HG03025 (cell line): ENCODE results near the gene PLAU.
"Not testable (repeated sequence)": the region's sequence is repeated elsewhere in the genome, so short reads cannot be mapped to it uniquely, and the experiment has no call there.

ENCODE experiments used
- ATAC-seq: cut with Tn5 transposase; IDR thresholded peaks from one replicate; pipeline ENCODE4 v1.9.1; 2021; ENCODE audit warnings: mild to moderate bottlenecking, moderate library complexity; ENCODE audit not compliant: unreplicated experiment, low FRiP score

The PLAU gene

GRCh38 chr10:73895381-73895780 is 15.6 kb upstream of the PLAU start:
- not testable (repeated sequence) for ATAC-seq

DNA sequence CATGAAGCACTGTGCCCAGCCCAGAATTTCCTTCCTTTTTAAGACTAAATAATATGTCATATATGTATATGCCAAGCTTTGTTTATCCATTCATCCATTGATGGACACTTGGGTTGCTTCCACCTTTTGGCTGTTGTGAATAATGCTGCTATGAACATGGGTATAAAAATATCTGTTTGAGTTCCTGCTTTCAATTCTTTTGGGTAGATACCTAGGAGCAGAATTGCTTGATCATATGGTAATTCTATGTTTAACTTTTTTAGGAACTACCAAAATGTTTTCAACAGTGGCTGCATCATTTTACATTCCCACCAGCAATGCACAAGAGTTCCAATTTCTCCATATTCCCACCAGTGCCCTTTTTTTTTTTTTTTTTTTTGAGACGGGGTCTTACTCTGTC is 13.2 kb upstream of the PLAU start:
- no peak for ATAC-seq

DNA sequence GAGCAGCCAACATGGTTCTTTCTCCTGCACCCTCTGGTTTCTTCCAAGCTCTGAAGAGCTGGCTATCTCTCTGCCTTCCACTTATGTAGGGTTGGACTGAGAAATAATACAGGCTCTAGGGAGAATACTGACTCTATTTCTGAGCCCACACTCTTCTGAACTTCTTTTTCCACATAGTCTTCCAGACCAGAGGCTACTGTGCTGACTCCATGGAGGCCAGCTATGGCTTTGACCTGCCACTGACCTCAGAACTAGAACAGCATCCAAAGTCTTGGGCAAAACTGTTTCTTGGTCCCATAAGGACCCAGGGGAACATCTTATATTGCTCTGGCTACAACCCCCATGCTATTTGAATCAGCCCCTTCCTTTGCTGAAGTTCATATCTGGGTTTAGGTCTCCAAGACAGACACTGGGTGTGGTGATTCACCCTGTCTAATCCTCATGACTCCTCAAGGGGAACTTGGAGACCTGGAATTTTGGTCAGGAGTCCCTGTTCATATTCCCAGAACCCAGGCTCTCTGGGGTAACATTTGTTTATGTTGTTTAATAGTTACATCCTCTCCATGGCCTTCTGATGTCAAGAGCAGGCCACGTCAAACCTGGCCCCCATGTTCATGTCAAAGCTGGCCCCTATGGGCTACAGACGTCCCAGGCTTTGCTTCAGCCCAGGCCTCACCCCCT is 12.1 kb upstream of the PLAU start:
- no peak for ATAC-seq

DNA sequence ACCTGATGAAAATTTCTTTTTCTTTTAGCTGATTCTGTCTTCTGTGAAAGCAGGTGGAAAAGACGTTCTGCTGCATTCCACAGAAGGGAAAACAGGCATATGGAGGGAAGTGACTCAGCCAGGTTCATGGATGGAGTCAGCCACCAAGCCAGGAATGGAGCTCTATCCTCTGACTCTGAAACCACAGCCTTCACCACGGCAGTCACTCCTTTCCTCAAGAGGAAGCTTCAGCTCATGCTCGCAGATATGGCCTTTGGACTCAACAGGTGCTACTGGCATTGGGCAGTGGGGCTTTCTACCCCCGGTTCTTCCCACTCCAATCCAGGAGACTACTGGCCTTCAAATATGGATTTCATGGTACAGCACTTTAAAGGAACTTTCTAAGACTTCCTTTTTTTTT is 11.5 kb upstream of the PLAU start:
- no peak for ATAC-seq

- no peak for ATAC-seq
Observed at GRCh38 chr10:73900064-73900463, 10.9 kb upstream of the PLAU start.

GRCh38 chr10:73901261-73901660 is 9.7 kb upstream of the PLAU start:
- ATAC-seq = no peak

GRCh38 chr10:73902351-73902750 is 8.6 kb upstream of the PLAU start:
- no peak for ATAC-seq

DNA sequence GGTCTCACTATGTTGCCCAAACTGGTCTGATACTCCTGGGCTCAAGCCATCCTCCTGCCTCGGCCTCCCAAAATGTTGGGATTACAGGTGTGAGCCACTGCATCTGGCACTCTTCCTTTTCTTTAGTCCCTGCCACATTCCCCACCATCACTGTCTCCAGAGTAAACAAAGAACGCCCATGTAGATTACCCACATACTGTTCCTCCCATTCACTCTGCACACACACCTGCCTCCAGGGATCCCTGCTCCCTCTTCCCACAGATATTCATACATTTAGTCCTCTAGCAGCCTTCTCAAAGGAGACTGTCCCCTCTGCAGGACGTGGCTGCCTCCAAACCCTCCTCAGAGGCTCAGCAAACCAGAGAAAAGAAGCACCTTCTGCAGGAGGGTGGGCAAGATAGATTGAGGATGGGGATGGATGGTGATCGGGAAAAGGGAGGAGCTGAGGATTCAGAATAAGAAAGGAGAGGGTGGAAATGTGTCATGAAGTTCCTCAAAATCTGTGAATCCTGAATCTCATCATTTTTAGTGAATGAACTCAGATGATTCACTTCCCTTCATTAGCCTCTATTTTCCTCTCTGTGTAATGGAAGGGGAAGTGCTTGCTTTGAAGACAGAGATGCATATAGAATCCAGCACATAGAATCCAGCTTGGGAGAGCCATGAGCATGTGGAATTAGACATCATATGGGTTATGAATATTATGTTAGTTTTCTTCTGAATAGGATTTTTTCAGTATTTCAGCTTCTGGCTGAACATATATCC is 5.5 kb upstream of the PLAU start:
- ATAC-seq = no peak

GRCh38 chr10:73906524-73907447 is 4.1 kb upstream of the PLAU start:
- ATAC-seq = no peak

DNA sequence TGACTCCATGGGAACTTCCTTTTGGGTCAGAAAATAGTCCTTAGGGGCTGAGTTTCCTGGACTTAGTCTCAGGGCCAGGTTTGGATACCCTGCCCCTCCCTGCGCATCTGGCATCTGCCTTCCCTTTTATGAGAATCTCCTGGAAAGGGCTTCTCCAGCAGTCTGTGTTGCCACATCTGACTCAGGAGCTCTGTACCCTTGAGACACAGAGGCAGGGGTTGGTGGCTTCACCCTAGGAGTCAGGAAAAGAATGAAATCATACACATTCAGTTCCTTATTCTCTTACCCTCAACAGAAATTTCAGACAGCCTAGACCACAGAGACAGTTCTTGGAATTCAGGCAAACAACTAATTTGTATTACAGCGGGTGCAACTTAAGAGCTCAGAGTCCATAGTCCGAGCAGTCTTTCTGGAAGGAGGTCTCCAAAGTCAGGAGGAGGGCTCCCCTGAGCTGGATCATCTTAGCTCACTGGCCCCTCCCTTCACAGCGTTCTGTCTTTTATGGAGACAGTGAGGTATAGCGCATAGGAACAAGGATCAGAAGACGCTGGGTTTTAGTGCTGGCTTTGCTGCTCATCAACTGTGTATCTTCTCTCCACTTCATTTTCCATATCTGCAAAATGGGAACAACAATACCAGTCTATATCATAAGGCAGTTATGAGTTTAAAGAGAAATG is 3.0 kb upstream of the PLAU start:
- ATAC-seq = no peak

DNA sequence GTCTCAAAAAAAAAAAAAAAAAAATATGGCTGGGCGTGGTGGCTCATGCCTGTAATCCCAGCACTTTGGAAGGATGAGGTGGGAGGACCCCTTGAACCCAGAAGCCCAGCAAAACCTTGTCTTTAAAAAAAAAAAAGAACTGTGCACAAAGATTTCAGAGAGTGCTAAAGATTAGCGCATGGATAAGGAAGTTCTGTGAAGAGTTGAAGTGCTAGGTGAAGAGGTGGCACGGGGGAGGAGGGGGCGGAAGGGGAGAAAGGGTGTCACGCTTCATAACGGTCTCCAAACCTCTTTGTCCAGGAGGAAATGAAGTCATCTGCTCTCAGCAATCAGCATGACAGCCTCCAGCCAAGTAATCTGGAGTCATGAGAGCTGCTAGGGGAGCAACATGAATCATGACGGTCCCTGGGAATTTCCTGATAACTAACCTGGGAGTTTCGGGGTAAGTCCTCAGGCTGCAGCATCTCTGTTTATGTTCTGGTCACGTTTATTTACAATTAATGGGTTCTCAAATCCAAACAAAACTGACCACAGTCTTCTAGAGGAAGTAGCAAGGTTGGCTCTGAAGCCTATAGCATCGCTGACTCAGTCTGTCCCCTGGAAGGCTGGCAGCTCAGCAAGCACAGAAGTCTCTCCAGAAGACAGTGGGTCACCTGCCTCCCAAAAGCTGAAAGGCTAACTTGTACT is 1.9 kb upstream of the PLAU start:
- ATAC-seq = no peak

GRCh38 chr10:73909540-73910115 is 1.3 kb upstream of the PLAU start:
- no peak for ATAC-seq

DNA sequence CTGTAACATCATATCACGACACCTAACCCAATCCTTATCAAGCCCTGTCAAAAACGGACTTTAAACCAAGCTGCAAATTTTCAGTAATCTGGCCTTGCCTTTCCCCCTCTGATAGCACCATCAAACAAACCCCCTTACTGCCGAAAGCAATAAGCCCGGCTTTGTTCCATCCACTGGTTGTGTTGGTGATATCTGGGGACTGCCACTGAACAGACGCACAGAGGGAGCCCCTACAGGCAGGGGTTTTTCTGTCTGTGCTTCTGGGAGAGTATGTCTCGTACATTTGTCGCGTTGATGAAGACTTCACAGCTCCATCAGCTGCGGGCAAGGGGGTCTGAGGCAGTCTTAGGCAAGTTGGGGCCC is 550 bp upstream of the PLAU start:
- no peak for ATAC-seq

DNA sequence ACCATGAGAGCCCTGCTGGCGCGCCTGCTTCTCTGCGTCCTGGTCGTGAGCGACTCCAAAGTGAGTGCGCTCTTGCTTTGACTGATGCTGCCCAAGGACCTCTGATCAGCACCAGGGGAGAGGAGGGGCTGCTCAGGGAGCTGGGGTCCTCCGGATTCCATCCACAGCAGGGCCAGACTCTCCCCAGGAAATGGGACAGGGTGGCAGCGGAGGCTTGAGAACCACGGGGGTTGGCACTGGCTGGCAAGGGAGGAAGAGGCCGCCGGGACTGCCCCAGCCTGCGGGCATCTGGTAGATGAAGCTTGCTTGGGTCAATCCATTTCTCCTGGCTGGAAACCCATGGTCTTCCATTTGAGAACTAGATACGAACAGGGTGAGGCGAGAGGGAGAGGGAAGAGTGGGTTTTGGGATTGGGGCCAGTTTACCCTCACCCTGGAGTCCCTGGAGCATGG is 647 bp downstream of the PLAU start:
- ATAC-seq = no peak

GRCh38 chr10:73914036-73914435 is 3.1 kb downstream of the PLAU start:
- no peak for ATAC-seq

DNA sequence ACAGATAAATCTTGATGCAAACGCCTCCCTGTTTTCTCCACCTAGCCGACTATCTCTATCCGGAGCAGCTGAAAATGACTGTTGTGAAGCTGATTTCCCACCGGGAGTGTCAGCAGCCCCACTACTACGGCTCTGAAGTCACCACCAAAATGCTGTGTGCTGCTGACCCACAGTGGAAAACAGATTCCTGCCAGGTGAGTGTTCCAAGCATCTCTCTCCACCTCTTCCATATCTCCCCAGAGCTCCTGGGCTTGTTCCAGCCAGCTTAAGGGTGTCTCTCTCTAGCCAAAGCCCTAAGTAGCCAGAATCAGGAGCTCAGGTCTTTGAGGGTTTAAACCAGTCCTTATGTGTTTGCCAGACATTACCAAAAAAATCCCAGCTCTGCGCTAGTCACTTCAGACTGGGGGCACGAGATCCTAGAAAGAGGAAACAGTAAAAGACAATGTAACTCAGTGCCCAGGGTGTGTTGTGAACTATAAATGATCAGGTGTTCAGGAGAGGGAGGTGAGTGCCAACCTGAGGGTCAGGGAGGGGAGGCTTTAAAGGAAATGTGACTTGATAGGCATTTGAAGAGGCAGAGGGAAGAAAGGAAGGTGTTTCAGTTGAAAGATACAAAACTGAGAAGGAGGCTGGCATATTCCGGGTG is 4.4 kb downstream of the PLAU start:
- no peak for ATAC-seq

- no peak for ATAC-seq
Observed at GRCh38 chr10:73916761-73917470, 6.0 kb downstream of the PLAU start.

DNA sequence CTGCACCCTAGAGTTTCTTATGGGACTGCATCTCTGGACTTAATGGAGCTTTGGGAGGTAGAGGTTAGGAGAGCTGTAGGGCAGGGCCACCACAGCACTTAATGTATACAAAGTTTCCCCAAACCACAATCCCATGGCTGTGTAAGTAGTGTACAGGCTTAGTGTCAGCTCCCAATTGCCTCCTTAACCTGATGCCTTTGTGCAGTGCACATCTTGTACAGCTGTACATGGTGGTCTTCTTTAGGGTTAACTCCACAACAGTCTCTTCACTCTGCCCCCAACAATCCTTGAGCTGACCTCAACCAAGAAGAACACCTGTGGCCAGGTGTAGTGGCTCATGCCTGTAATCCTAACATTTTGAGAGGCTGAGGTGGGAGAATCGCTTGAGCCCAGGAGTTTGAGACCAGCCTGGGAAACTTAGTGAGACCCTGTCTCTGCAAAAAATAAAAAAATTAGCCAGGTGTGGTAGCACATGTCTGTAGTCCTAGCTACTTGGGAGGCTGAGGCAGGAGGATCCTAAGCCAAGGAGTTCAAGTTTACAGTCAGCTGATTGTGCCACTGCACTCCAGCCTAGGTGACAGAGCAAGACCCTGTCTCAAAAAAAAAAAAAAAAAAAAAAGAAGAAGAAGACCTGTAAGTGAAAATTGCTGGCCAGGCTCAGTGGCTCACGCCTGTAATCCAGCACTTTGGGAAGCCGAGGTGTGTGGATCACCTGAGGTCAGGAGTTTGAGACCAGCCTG is 6.8 kb downstream of the PLAU start:
- ATAC-seq = no peak
